HepG2 (cell line): ENCODE results near the gene TSSK6. TPM values are rescaled to one million over a fixed set of nuclear protein-coding genes. Genes with fewer than 3 reads are reported as not detected.

Experiments used
- ATAC-seq: fragments of 200-7000 bp; cut with Tn5 transposase; 3 replicates; pipeline ENCODE4 v1.9.1; 2020; ENCODE audit warnings: mild to moderate bottlenecking, moderate library complexity
- BruUV-seq: library from RNA; stranded (reverse); fragments of 400-500 nt; replicated peaks from 2 replicates; lab custom pipeline; 2021; lab: Mats Ljungman, UMichigan
- CTCF ChIA-PET: fragments of 300-600 bp; formaldehyde crosslinking; extraction: SDS; loops from one replicate; lab custom pipeline; 2021; ENCODE audit warnings: low total read pairs, inconsistent platforms, low intra/inter-chr PET ratio; lab: Yijun Ruan, JAX
- POLR2A ChIA-PET: fragments of 350-600 bp; sonication (Branson Sonifier 250); formaldehyde crosslinking; loops from one replicate; lab custom pipeline; 2020; ENCODE audit warnings: antibody characterized with exemption, inconsistent platforms; lab: Yijun Ruan, JAX
- DNase-seq: peaks from one replicate; pipeline ENCODE4 v3.0.0-alpha.2; 2015; ENCODE audit warnings: low spot score
- FAIRE-seq: peaks from 3 replicates; lab custom pipeline; 2011; peaks lifted over from hg19 to GRCh38; lab: Jason Lieb, UNC
- H2AFZ ChIP-seq: one replicate; pipeline ENCODE4 v1.6.1; 2011; ENCODE audit warnings: low read length, inconsistent platforms
- H3K27ac ChIP-seq: fragments of 300-600 bp; 3 replicates; pipeline ENCODE4 v1.8.0; 2011; ENCODE audit warnings: mixed run types, mild to moderate bottlenecking, mixed read lengths, low read length, inconsistent platforms; ENCODE audit not compliant: insufficient read depth; ENCODE audit errors: extremely low read length
- H3K27me3 ChIP-seq, 2 experiments: fragments of 200-600 bp in 1 of 2; 2 replicates in 1 of 2; 3 replicates in 1 of 2; pipeline versions ENCODE4 v1.6.0 to v1.8.0; 2011; ENCODE audit warnings: low read length in 2 of 2, mild to moderate bottlenecking in 2 of 2, moderate library complexity in 2 of 2, inconsistent platforms in 1 of 2; ENCODE audit not compliant: insufficient read depth in 2 of 2, control insufficient read depth in 1 of 2
- H3K36me3 ChIP-seq, 2 experiments: fragments of 200-600 bp in 1 of 2; replicated peaks in 1 of 2; 2 replicates in 1 of 2; 3 replicates in 1 of 2; pipeline versions ENCODE4 v1.5.1 to v1.8.0; 2011; ENCODE audit warnings: low read length in 2 of 2, inconsistent platforms in 1 of 2; ENCODE audit not compliant: insufficient read depth in 2 of 2, control insufficient read depth in 1 of 2
- H3K4me1 ChIP-seq: 2 replicates; pipeline ENCODE4 v1.5.1; 2012; ENCODE audit warnings: low read length, inconsistent platforms; ENCODE audit not compliant: insufficient read depth
- H3K4me2 ChIP-seq: 2 replicates; pipeline ENCODE4 v1.6.0; 2011; ENCODE audit warnings: low read depth, low read length, inconsistent platforms
- H3K4me3 ChIP-seq, 3 experiments: fragments of 200-600 bp in 1 of 3; sonication (generic), shearing (Covaris generic) in 1 of 3; replicated peaks in 1 of 3; 2 replicates each; pipeline ENCODE4 v1.5.1; 2011 to 2016; ENCODE audit warnings: low read length in 3 of 3, inconsistent platforms in 2 of 3, low read depth in 2 of 3, mild to moderate bottlenecking in 2 of 3, control low read depth in 1 of 3, mixed read lengths in 1 of 3; ENCODE audit not compliant: insufficient read depth in 1 of 3
- H3K79me2 ChIP-seq: one replicate; pipeline ENCODE4 v1.6.1; 2011; ENCODE audit warnings: low read length, inconsistent platforms; ENCODE audit not compliant: insufficient read depth
- H3K9ac ChIP-seq: 2 replicates; pipeline ENCODE4 v1.6.0; 2011; ENCODE audit warnings: mild to moderate bottlenecking, low read depth, low read length, inconsistent platforms; ENCODE audit not compliant: insufficient read depth
- H3K9me3 ChIP-seq: 2 replicates; pipeline ENCODE4 v1.5.1; 2012; ENCODE audit warnings: mild to moderate bottlenecking, low read length
- H4K20me1 ChIP-seq: 2 replicates; pipeline ENCODE4 v1.6.0; 2011; ENCODE audit warnings: inconsistent platforms, mild to moderate bottlenecking, low read length, moderate library complexity; ENCODE audit not compliant: insufficient read depth
- AGO1 ChIP-seq: fragments of 200-400 bp; formaldehyde crosslinking; IDR thresholded peaks from 2 replicates; pipeline ENCODE4 v1.6.1; 2017; ENCODE audit warnings: mild to moderate bottlenecking, low read depth, low read length, moderate library complexity; ENCODE audit not compliant: poor library complexity, severe bottlenecking
- ATF1 ChIP-seq: IDR thresholded peaks from 2 replicates; pipeline ENCODE4 v1.6.1; 2016; ENCODE audit warnings: mild to moderate bottlenecking, control low read depth
- ETV5 ChIP-seq: IDR thresholded peaks from 2 replicates; pipeline ENCODE4 v1.6.1; 2018; ENCODE audit warnings: missing biosample characterization, missing genetic modification reagents, inconsistent platforms, borderline replicate concordance
- FOSL2 ChIP-seq: sonication (generic); formaldehyde crosslinking; IDR thresholded peaks from 2 replicates; pipeline ENCODE4 v1.4.0; 2020; ENCODE audit warnings: missing genetic modification reagents
- HMG20A ChIP-seq: IDR thresholded peaks from 2 replicates; pipeline ENCODE4 v1.6.1; 2016; ENCODE audit warnings: borderline replicate concordance
- HNF4A ChIP-seq: sonication (generic); formaldehyde crosslinking; IDR thresholded peaks from 2 replicates; pipeline ENCODE4 v1.4.0; 2020; ENCODE audit warnings: missing genetic modification reagents
- JDP2 ChIP-seq: sonication (generic); formaldehyde crosslinking; IDR thresholded peaks from 2 replicates; pipeline ENCODE4 v1.8.1; 2022; ENCODE audit warnings: missing genetic modification reagents, borderline replicate concordance
- NR0B2 ChIP-seq: sonication (generic); formaldehyde crosslinking; IDR thresholded peaks from 2 replicates; pipeline ENCODE4 v1.4.0; 2020; ENCODE audit warnings: mild to moderate bottlenecking, missing genetic modification reagents
- POLR2A ChIP-seq, 2 experiments: IDR thresholded peaks; 2 replicates each; pipeline ENCODE4 v1.6.1; 2011; ENCODE audit warnings: low read depth in 2 of 2, low read length in 2 of 2, mild to moderate bottlenecking in 1 of 2, moderate library complexity in 1 of 2; ENCODE audit not compliant: insufficient read depth in 1 of 2
- TBL1XR1 ChIP-seq: fragments of 150-350 bp; IDR thresholded peaks from 2 replicates; pipeline ENCODE4 v1.6.1; 2014; ENCODE audit warnings: borderline replicate concordance, low read length; ENCODE audit not compliant: partially characterized antibody
- TOE1 ChIP-seq: sonication (generic); formaldehyde crosslinking; IDR thresholded peaks from 2 replicates; pipeline ENCODE4 v1.4.0; 2020; ENCODE audit warnings: mild to moderate bottlenecking, missing genetic modification reagents
- ZBTB10 ChIP-seq: sonication (generic); formaldehyde crosslinking; IDR thresholded peaks from 2 replicates; pipeline ENCODE4 v1.4.0; 2020; ENCODE audit warnings: missing genetic modification reagents, borderline replicate concordance
- ZNF281 ChIP-seq: sonication (generic); formaldehyde crosslinking; IDR thresholded peaks from 2 replicates; pipeline ENCODE4 v1.4.0; 2020; ENCODE audit warnings: missing genetic modification reagents, borderline replicate concordance
- ZNF382 ChIP-seq: sonication (generic); formaldehyde crosslinking; IDR thresholded peaks from 2 replicates; pipeline ENCODE4 v1.5.0; 2020; ENCODE audit warnings: missing genetic modification reagents, mild to moderate bottlenecking, borderline replicate concordance
- ZNF619 ChIP-seq: sonication (generic); formaldehyde crosslinking; IDR thresholded peaks from 2 replicates; pipeline ENCODE4 v1.4.0; 2020; ENCODE audit warnings: mild to moderate bottlenecking, missing genetic modification reagents
- WGBS: methylation state at CpG from one replicate; pipeline ENCODE4 v1.1.6; 2017; ENCODE audit warnings: low lambda C conversion rate; 5-methylcytosine and 5-hydroxymethylcytosine counted together
- in situ Hi-C: cut with HindIII; loops from 2 replicates; pipeline ENCODE4 v1.10.0; 2017; ENCODE audit warnings: low pct_unique_long_range_greater_than_20kb; ENCODE audit not compliant: extremely low pct_ligation_motif_present
- intact Hi-C: fragments of 100-400 bp; cut with micrococcal nuclease; formaldehyde crosslinking; loops from one replicate; pipeline ENCODE4 v1.10.0; 2022; ENCODE audit not compliant: unreplicated experiment
- polyA plus RNA-seq, 8 experiments: library from polyadenylated mRNA; depleted of rRNA in 3 of 8; stranded (reverse) in 7 of 8; unstranded in 1 of 8; fragments of >200 nt; fragmentation: Illumina TruSeq in 4 of 8; extraction: Trizol in 4 of 8; gene quantifications; 2 replicates each; pipeline versions ENCODE4 v1.2.1 to v1.2.3, GENCODE V29; 2011 to 2016; ENCODE audit warnings: low read depth in 4 of 8, missing spikeins in 1 of 8, mixed read lengths in 1 of 8; ENCODE audit not compliant: insufficient read depth in 1 of 8
- total RNA-seq, 5 experiments: library from RNA; depleted of rRNA; stranded (reverse); fragments of >200 nt; fragmentation: Illumina TruSeq; extraction: Trizol; gene quantifications; 2 replicates each; pipeline ENCODE4 v1.2.3, GENCODE V29; 2016; ENCODE audit warnings: low read depth in 1 of 5

TSSK6 gene
- total and polyA plus RNA-seq, 2 of the 13 experiments (the other 11 are each of a cell fraction or from before 2014, with no cell fraction given) = 0.71 to 1.2 TPM

- no peaks in the 10 kb centered on the region for H4K20me1 ChIP-seq
- H3K27ac ChIP-seq = no peak overlapping the region
- WGBS = 95% methylated on average over 18 of the region's 18 CpGs
- ChIA-PET POLR2A (no interaction called here), CTCF (no interaction called here)
- DNase-seq = no peak
- H3K9ac ChIP-seq = no peak overlapping the region
- H3K4me2 ChIP-seq = no peak overlapping the region
- H3K79me2 ChIP-seq = no peaks in the 10 kb centered on the region
- H3K4me1 ChIP-seq = no peaks in the 10 kb centered on the region
- in situ Hi-C loops = no loop called here
- no TSS peak for BruUV-seq
- H2AFZ ChIP-seq = no peak overlapping the region
- ATAC-seq = no peak
- intact Hi-C loops = no loop called here
- FAIRE-seq = no peak
- no peaks in the 10 kb centered on the region for H3K9me3 ChIP-seq
- TF ChIP-seq HNF4A (no peak), FOSL2 (CRISPR knock-in tag) (no peak), ZBTB10 (no peak), JDP2 (no peak), TBL1XR1 (no peak), ZNF281 (no peak), POLR2A (IDR thresholded peaks at IDR 0.05; ENCODE audit: insufficient read depth in 1 of 2, low read depth in 2 of 2, low read length in 2 of 2) (no peak), ZNF619 (CRISPR knock-in tag) (no peak), TOE1 (CRISPR knock-in tag) (no peak), AGO1 (no peak), HMG20A (CRISPR knock-in tag) (no peak), NR0B2 (CRISPR knock-in tag) (no peak), ZNF382 (no peak), ATF1 (CRISPR knock-in tag) (no peak), ETV5 (CRISPR knock-in tag) (no peak)
- no peak overlapping the region for H3K4me3 ChIP-seq
- H3K27me3 ChIP-seq = no peaks in the 10 kb centered on the region
- peaks cover 24 to 79% of the 10 kb centered on the region in 2 experiments; a peak in 4 of 5 replicates for H3K36me3 ChIP-seq
Measured at GRCh38 chr19:19502808-19503602, 12.3 kb downstream of the TSSK6 start.
